Duodenal mucosa (tissue), 2 donors: ENCODE data around the gene APEH.

Experiments used
- H3K27ac ChIP-seq: one replicate; pipeline ENCODE4 v1.7.0; 2013; ENCODE audit warnings: low read depth, low read length
- H3K27me3 ChIP-seq, 2 donors: one replicate each; pipeline ENCODE4 v1.7.0; 2013; ENCODE audit warnings: low read length in 2 of 2, control low read depth in 1 of 2; ENCODE audit not compliant: insufficient read depth in 2 of 2, control insufficient read depth in 1 of 2
- H3K36me3 ChIP-seq, 2 donors: one replicate each; pipeline ENCODE4 v1.7.0; 2013; ENCODE audit warnings: low read length in 2 of 2, control low read depth in 1 of 2; ENCODE audit not compliant: insufficient read depth in 2 of 2, control insufficient read depth in 1 of 2
- H3K4me1 ChIP-seq, 2 donors: one replicate each; pipeline ENCODE4 v1.7.0; 2013; ENCODE audit warnings: low read length in 2 of 2, control low read depth in 1 of 2; ENCODE audit not compliant: insufficient read depth in 2 of 2, control insufficient read depth in 1 of 2
- H3K4me3 ChIP-seq, 2 donors: one replicate each; pipeline ENCODE4 v1.7.0; 2013; ENCODE audit warnings: low read length in 2 of 2, low read depth in 1 of 2
- H3K9ac ChIP-seq, 2 donors: one replicate each; pipeline ENCODE4 v1.7.0; 2013; ENCODE audit warnings: low read length in 2 of 2, low read depth in 1 of 2
- H3K9me3 ChIP-seq, 2 donors: one replicate each; pipeline ENCODE4 v1.7.0; 2013; ENCODE audit warnings: low read length in 2 of 2, control low read depth in 1 of 2; ENCODE audit not compliant: control insufficient read depth in 1 of 2

Gene APEH

DNA sequence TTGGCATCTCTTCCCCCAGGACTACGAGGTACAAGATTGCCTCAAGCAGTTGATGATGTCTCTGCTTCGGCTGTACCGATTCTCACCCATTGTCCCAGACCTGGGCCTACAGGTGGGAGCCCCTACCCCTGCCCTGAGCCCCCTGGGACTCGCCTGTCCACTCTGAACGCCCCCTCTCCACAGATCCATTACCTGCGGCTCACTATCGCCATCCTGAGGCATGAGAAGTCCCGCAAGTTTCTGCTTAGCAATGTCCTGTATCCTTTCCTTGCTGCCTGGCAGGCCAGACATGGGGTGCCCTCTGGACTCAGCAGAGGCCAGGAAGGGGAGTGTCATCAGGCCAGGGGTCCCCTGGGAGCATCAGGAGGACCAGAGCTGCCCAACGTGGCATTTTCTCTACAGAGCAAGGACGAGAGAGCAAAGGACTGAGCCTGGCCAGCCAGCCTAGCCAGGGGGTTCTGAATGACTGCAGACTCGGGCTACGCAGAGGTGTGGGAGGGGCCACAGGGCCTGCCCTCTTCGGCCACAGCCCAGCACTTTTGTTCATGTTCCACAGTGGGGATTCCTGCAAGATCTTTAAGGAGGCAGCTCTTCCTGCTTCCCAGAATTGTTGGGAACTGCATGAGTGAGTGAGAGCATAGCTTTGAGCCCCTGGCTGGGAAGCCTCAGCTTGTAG is 26.4 kb downstream of the APEH start:
- Histone ChIP-seq H3K9me3 (no peaks in the 10 kb centered on the region), H3K36me3 (peaks cover 49 to 72% of the 10 kb centered on the region in 2 donors), H3K27ac (no peak overlapping the region), H3K9ac (no peak overlapping the region), H3K4me1 (no peaks in the 10 kb centered on the region), H3K4me3 (no peak overlapping the region), H3K27me3 (no peaks in the 10 kb centered on the region)

DNA sequence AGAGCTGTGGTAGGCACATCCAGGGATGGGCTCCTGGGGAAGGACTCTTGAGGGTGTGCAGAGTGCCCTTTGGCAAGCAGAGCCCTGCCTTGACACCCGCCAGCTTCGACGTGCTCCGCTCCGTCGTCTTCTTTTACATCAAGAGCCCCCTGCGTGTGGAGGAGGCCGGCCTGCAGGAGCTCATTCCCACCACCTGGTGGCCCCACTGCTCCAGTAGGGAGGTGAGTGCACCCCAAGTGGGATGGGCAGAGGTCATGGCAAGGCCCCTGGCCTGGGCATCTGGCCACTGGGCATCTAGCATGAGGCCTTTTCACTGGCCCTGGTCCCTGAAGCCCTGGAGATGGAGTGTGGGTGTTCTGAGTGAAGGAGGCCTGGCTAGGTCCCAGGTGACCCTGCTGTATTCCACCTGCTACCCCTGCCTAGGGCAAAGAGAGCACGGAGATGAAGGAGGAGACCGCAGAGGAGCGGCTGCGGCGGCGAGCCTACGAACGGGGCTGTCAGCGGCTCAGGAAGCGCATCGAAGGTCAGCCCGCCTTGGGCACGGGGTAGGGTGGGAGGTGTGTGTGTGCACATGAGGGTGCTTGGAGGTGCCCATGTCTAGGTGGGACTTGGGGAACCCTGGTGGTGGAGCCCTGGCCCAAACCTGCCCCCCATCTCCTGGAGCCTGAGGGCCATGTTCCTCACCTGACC is 27.4 kb downstream of the APEH start:
- H3K4me1 ChIP-seq, result no peaks in the 10 kb centered on the region
- no peak overlapping the region for H3K4me3 ChIP-seq
- peaks cover 49 to 82% of the 10 kb centered on the region in 2 donors for H3K36me3 ChIP-seq
- H3K9ac ChIP-seq, result no peak overlapping the region
- H3K9me3 ChIP-seq, result no peaks in the 10 kb centered on the region
- no peak overlapping the region for H3K27ac ChIP-seq
- no peaks in the 10 kb centered on the region for H3K27me3 ChIP-seq

DNA sequence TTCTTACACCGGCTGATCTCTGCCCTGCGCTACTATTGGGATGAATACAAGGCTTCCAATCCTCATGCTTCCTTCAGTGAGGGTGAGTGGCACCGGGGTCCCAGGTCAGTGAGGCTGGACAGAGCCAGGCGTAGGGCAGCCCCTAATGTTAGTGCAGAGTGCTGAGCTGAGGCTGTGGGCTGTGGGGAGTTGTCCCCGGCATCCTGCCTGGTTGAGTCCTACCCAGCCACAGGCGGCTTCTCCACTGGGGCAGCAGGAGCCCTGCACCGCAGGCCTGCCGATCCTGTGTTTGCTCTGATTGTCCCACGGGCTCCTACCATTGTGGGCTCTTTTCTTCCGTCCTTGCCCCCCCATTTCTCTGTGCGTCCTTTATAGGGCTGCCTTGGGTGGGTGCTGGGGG is 28.5 kb downstream of the APEH start:
- Histone ChIP-seq H3K9ac (no peak overlapping the region), H3K4me3 (no peak overlapping the region), H3K9me3 (no peaks in the 10 kb centered on the region), H3K4me1 (no peaks in the 10 kb centered on the region), H3K36me3 (peaks cover 45 to 84% of the 10 kb centered on the region in 2 donors), H3K27me3 (no peaks in the 10 kb centered on the region), H3K27ac (no peak overlapping the region)

DNA sequence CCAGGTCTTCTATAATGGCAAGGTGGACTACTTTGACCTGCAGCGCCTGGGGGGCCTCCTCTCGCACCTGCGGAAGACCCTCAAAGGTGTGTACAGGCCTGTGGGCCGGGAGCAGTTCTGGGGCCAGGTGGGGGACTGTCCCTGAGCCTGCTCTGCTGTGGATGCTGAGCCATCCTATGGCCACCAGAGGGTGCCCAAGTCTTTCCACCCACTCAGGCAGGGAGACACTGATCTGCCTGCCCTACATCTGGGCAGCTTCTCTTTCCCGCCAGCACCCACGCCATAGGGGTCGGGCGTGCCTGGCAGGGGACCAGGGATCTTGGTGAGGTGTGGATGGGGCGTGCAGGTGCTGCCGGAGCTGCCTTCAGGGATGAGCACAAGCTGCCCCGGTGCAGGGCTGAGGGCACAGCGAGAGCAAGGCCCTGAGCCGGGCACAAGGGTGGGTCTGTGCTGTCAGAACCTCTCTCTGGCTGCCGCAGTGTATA is 29.3 kb downstream of the APEH start:
- H3K9me3 ChIP-seq, result no peaks in the 10 kb centered on the region
- no peaks in the 10 kb centered on the region for H3K4me1 ChIP-seq
- H3K9ac ChIP-seq, result no peak overlapping the region
- no peak overlapping the region for H3K27ac ChIP-seq
- H3K4me3 ChIP-seq, result no peak overlapping the region
- no peaks in the 10 kb centered on the region for H3K27me3 ChIP-seq
- peaks cover 49 to 82% of the 10 kb centered on the region in 2 donors for H3K36me3 ChIP-seq

DNA sequence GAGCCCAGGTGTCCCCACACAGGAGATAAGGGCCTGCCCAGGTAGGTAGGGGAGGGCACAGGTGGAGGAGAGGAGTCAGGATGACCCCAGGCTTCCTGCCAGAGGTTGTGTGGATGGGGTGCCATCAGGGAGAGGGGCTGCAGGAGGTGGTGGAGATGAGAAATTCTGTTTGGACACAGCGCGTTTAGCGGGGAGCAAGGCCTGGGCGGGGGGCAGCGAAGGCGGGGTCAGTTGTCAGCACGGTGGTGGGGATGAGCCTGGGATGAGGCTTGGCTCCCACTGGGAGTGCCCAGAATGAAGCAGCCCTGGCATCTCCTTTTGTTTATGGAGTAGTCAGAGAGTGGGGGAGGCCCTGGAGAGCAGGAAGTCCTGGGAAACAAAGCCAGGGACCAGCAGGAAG is 29.8 kb downstream of the APEH start:
- H3K27me3 ChIP-seq, result no peaks in the 10 kb centered on the region
- no peak overlapping the region for H3K27ac ChIP-seq
- no peak overlapping the region for H3K9ac ChIP-seq
- peaks cover 49 to 80% of the 10 kb centered on the region in 2 donors for H3K36me3 ChIP-seq
- H3K4me1 ChIP-seq, result no peaks in the 10 kb centered on the region
- H3K9me3 ChIP-seq, result no peaks in the 10 kb centered on the region
- H3K4me3 ChIP-seq, result no peak overlapping the region

DNA sequence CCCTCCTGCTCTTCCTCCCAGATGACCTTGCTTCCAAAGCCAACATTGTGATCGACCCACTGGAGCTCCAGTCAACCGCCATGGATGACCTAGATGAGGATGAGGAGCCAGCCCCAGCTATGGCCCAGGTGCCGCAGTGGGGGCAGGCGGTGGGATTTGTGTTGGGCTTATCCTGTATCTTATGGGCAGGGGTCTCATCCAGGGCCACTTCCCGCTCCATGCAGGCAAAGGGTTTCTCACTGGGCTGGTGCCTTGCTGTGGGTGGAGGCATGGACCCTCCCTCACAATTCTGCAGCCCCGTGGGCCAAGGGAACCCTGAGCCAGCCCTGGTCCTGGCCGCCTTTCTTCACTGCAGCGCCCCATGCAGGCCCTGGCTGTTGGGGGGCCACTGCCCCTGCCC is 30.5 kb downstream of the APEH start:
- Histone ChIP-seq H3K36me3 (peaks cover 48 to 74% of the 10 kb centered on the region in 2 donors), H3K4me3 (no peak overlapping the region), H3K27ac (no peak overlapping the region), H3K27me3 (no peaks in the 10 kb centered on the region), H3K9me3 (no peaks in the 10 kb centered on the region), H3K9ac (no peak overlapping the region), H3K4me1 (no peaks in the 10 kb centered on the region)

DNA sequence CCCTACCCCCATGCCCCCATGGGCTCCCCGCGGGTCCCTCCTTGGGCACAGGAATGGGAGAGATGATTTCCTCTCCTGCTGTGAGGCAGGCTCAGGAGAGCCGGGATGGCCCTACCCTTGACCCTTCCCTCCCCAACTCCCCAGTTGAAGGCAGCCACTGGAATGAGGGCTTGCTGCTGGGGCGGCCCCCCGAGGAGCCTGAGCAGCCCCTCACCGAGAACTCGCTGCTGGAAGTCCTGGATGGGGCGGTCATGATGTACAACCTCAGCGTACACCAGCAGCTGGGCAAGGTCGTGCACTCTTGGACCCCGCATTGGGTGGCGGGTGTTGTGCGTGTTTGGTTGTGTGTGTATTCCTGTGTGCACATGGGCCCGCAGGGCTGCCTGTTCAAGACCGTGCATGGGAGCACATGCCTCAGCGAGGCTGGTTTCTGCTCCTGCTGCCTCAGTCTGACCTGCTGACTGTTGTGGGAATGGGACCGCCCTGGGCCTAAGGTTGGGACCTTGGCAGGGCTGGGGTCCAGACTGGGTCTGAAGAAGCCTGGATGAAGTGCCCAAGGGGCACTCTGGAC is 31.3 kb downstream of the APEH start:
- Histone ChIP-seq H3K4me3 (no peak overlapping the region), H3K4me1 (no peaks in the 10 kb centered on the region), H3K36me3 (peaks cover 41 to 65% of the 10 kb centered on the region in 2 donors), H3K9ac (no peak overlapping the region), H3K27me3 (no peaks in the 10 kb centered on the region), H3K9me3 (no peaks in the 10 kb centered on the region), H3K27ac (no peak overlapping the region)

DNA sequence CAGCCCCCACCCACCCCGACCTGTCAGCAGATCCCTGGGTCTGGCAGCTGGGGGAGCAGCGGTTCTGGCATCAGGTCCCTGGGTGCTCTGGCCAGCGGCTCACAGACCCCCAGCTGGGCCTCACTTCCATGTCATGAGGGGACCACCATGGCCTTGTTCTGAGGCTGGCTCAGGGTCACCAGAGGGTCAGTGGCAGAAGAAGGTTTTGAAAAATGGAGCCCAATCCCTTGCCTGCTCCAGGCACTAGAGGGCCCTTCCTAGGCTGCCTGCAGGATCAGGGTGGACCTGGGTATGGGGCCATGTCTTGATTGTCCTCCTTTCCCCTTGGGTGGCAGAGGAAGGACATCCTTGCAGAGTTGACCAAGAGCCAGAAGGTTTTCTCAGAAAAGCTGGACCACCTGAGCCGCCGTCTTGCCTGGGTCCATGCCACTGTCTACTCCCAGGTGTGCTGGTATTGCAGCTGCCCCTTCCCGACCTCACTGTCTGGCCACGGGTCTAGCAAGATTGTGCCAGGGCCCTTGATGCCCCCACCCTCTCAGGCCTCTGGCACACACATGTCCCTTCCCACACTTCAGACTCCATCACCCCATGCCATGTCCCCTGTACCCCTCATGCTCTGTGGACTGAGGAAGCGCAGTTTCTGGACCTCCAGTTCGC is 32.4 kb downstream of the APEH start:
- peaks cover 32 to 60% of the 10 kb centered on the region in 2 donors for H3K36me3 ChIP-seq
- H3K9me3 ChIP-seq, result no peaks in the 10 kb centered on the region
- no peak overlapping the region for H3K4me3 ChIP-seq
- no peak overlapping the region for H3K9ac ChIP-seq
- no peaks in the 10 kb centered on the region for H3K4me1 ChIP-seq
- H3K27me3 ChIP-seq, result no peaks in the 10 kb centered on the region
- H3K27ac ChIP-seq, result no peak overlapping the region

DNA sequence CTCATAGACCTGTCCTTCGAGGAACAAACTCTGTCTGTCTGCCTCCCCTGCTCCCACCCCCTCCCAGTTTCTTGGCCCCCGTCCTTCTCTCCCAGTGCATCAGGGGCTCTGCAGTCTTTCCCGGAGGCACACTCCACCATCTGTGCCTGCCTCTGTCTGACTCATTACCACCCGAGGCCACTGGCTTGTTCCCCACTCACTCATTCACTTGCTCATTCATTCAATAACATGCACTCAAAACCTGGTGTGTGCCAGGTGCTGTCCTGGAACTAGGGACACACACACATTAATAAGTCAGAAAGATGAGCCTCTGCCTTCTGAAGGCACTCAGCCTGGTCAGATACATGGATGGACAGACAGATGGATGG is 32.9 kb downstream of the APEH start:
- no peaks in the 10 kb centered on the region for H3K9me3 ChIP-seq
- no peaks in the 10 kb centered on the region for H3K4me1 ChIP-seq
- H3K4me3 ChIP-seq, result no peak overlapping the region
- no peaks in the 10 kb centered on the region for H3K27me3 ChIP-seq
- peaks cover 27 to 59% of the 10 kb centered on the region in 2 donors for H3K36me3 ChIP-seq
- no peak overlapping the region for H3K9ac ChIP-seq
- no peak overlapping the region for H3K27ac ChIP-seq

DNA sequence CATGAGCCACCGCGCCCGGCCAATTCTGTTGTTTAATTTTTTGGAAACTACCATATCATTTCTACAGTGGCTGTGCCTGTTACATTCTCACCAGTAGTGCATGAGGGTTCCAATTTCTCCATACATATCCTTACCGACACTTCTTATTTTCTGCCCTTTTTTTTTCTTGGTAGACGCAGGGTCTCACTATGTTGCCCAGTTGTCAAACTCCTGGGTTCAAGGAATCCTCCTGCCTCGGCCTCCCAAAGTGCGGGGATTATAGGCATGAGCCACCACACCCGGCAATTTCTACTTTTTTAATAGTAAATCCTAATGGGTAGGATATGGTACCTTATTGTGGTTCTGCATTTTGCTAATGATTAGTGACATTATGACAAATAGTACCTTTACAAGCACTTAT is 35.7 kb downstream of the APEH start:
- Histone ChIP-seq H3K27ac (no peak overlapping the region), H3K4me3 (no peak overlapping the region), H3K9me3 (no peaks in the 10 kb centered on the region), H3K27me3 (no peaks in the 10 kb centered on the region), H3K4me1 (no peaks in the 10 kb centered on the region), H3K36me3 (peaks cover 14 to 54% of the 10 kb centered on the region in 2 donors), H3K9ac (no peak overlapping the region)
